Renal pelvis (tissue), 12 donors: ENCODE measurements around the gene RAC3. TPM values are rescaled to one million over a fixed set of nuclear protein-coding genes. Genes with fewer than 3 reads are reported as not detected.

Experiments used
- DNase-seq: peaks from one replicate; pipeline ENCODE4 v3.0.0-alpha.2; 2013
- long read RNA-seq, 16 experiments: transcript quantifications; one replicate each; lab custom pipeline, GENCODE V29; 2026
- polyA plus RNA-seq, 3 donors: library from polyadenylated mRNA; unstranded; fragments of 120-200 nt; gene quantifications; one replicate each; pipeline ENCODE4 v1.2.1, GENCODE V29; 2013; ENCODE audit not compliant: insufficient read length in 3 of 3

The RAC3 gene
- polyA plus RNA-seq = 10 to 100 TPM; 13.4 to 17.1 (median 14.6) TPM
- long read RNA-seq, donor 1, transcript RAC3-201 (6 exons, 1,090 nt) = major isoform, 6 of 6 reads
- long read RNA-seq, donor 1, partial matches to known transcripts = 0 of 6 reads
- long read RNA-seq, donor 1, other reads (novel, unspliced or antisense) = 0 of 6 reads
- long read RNA-seq, donor 2, transcript RAC3-201 (6 exons, 1,090 nt) = major isoform, 20 of 22 reads
- long read RNA-seq, donor 2, partial matches to known transcripts = 0 of 22 reads
- long read RNA-seq, donor 2, other reads (novel, unspliced or antisense) = 0 of 22 reads
- long read RNA-seq, donor 3, transcript RAC3-201 (6 exons, 1,090 nt) = major isoform, 11 of 12 reads
- long read RNA-seq, donor 3, partial matches to known transcripts = 0 of 12 reads
- long read RNA-seq, donor 3, other reads (novel, unspliced or antisense) = 0 of 12 reads
- long read RNA-seq, donor 4, transcript RAC3-201 (6 exons, 1,090 nt) = major isoform, 5 of 7 reads
- long read RNA-seq, donor 4, partial matches to known transcripts = 0 of 7 reads
- long read RNA-seq, donor 4, other reads (novel, unspliced or antisense) = 0 of 7 reads
- long read RNA-seq, donor 5, transcript RAC3-201 (6 exons, 1,090 nt) = major isoform, 8 of 8 reads
- long read RNA-seq, donor 5, partial matches to known transcripts = 0 of 8 reads
- long read RNA-seq, donor 5, other reads (novel, unspliced or antisense) = 0 of 8 reads
- long read RNA-seq, donor 6, transcript RAC3-201 (6 exons, 1,090 nt) = major isoform, 6 of 7 reads
- long read RNA-seq, donor 6, partial matches to known transcripts = 0 of 7 reads
- long read RNA-seq, donor 6, other reads (novel, unspliced or antisense) = 0 of 7 reads
- long read RNA-seq, donor 7, transcript RAC3-201 (6 exons, 1,090 nt) = major isoform, 8 of 8 reads
- long read RNA-seq, donor 7, partial matches to known transcripts = 0 of 8 reads
- long read RNA-seq, donor 7, other reads (novel, unspliced or antisense) = 0 of 8 reads
- long read RNA-seq, donor 8, transcript RAC3-201 (6 exons, 1,090 nt) = major isoform, 5 of 5 reads
- long read RNA-seq, donor 8, partial matches to known transcripts = 0 of 5 reads
- long read RNA-seq, donor 8, other reads (novel, unspliced or antisense) = 0 of 5 reads
- long read RNA-seq, donor 9, transcript RAC3-201 (6 exons, 1,090 nt) = major isoform, 11 of 13 reads
- long read RNA-seq, donor 9, partial matches to known transcripts = 0 of 13 reads
- long read RNA-seq, donor 9, other reads (novel, unspliced or antisense) = 0 of 13 reads
- long read RNA-seq, donor 10, transcript RAC3-201 (6 exons, 1,090 nt) = major isoform, 9 of 10 reads
- long read RNA-seq, donor 10, partial matches to known transcripts = 0 of 10 reads
- long read RNA-seq, donor 10, other reads (novel, unspliced or antisense) = 0 of 10 reads
- long read RNA-seq, donor 11, transcript RAC3-201 (6 exons, 1,090 nt) = major isoform, 7 of 7 reads
- long read RNA-seq, donor 11, partial matches to known transcripts = 0 of 7 reads
- long read RNA-seq, donor 11, other reads (novel, unspliced or antisense) = 0 of 7 reads
- long read RNA-seq, donor 12, transcript RAC3-201 (6 exons, 1,090 nt) = major isoform, 9 of 16 reads
- long read RNA-seq, donor 12, partial matches to known transcripts = 5 of 16 reads
- long read RNA-seq, donor 12, other reads (novel, unspliced or antisense) = 0 of 16 reads
- long read RNA-seq, donor 13, transcript RAC3-201 (6 exons, 1,090 nt) = major isoform, 5 of 8 reads
- long read RNA-seq, donor 13, partial matches to known transcripts = 0 of 8 reads
- long read RNA-seq, donor 13, other reads (novel, unspliced or antisense) = 0 of 8 reads
- long read RNA-seq, donor 14 = 0 reads
- long read RNA-seq, donor 15 = 0 reads
- long read RNA-seq, donor 16, transcript RAC3-201 (6 exons, 1,090 nt) = major isoform, 8 of 9 reads
- long read RNA-seq, donor 16, partial matches to known transcripts = 0 of 9 reads
- long read RNA-seq, donor 16, other reads (novel, unspliced or antisense) = 0 of 9 reads

DNA sequence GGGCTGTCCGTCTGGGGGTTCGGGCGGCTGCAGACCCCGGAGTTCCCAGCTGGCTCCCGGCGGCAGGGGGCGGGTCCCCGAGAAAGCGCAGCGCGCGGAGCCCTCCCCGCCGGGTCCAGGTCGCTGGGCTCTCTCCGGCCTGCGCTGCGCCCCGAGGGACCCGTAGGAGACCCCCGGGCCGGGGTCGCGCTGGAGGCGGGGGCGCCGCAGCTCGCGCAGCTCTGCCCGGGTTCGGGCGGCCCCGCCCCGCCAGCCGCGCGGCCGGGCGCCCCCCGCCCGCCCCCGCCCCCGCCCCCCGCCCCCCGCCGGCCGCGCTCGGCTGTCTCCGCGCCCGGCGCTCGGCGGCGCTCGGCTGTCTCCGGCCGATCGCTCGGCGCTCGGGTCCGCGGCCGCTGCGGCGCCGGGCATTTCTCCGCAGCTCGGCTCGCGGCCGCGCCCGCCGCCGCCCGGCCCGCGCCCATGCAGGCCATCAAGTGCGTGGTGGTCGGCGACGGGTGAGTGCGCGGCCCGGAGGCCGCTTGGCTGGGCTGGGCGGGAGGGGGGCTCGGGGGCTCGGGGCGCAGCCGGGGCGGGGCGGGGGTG lies at the start of gene RAC3:
RAC3 (plus strand) TSS at position 376 of the 582 bp plus-strand sequence; CDS start at position 460, 84 bp downstream.
- DNase-seq = no peak

DNA sequence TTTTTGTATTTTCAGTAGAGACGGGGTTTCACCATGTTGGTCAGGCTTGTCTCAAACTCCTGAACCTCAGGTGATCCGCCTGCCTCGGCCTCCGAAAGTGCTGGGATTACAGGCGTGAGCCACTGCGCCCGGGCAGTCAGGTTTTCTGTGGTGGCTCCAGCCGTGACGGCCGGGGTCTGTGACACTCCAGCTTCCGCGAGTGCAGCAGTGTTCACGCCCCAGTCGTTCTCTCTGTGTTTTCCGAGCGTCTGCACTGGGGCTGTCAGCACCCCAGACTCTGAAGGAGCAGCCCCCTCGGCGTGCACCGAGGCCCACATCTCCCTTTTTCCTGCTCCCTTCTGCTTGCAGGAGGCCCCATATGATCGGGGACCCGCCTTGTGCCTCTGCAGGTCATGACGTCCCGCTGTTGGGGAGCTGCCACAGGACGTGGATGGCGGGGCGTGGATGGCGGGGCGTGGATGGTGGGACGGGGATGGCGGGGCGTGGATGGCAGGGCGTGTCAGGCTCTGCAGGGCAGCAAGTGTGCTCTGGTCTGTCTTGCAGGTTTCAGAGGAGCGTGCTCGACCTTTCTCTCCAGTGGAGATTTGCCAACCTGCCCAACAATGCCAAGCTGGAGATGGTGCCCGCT lies 48.4 kb upstream of the RAC3 start:
- no peak for DNase-seq

DNA sequence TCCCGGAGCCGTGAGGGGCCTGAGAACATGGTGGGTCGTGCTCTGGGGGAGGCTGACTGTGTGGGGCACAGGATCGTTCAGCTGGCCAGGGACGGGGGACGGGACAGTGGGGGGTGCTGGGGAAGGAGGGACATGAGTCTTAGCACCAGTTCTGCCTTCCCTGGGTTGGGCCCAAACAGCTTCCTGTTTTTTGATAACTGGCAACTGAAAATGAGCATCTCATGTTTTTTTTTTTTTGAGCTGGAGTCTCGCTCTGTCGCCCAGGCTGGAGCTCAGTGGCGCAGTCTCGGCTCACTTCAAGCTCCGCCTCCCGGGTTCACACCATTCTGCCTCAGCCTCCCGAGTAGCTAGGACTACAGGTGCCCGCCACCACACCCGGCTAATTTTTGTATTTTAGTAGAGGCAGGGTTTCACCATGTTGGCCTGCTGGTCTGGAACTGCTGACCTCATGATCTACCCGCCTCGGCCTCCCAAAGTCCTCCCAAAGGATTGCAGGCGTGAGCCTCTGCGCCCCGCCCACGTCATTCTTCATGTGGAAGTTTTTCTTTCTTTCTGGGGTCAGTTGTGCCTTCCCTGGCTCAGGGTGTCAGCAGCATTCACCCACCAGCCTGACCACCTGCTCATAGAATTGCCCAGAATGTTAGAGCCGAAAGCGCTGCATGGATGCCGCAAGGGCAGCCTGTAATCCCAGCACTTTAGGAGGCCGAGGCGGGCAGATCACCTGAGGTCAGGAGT lies 47.7 kb upstream of the RAC3 start:
- DNase-seq = no peak

DNA sequence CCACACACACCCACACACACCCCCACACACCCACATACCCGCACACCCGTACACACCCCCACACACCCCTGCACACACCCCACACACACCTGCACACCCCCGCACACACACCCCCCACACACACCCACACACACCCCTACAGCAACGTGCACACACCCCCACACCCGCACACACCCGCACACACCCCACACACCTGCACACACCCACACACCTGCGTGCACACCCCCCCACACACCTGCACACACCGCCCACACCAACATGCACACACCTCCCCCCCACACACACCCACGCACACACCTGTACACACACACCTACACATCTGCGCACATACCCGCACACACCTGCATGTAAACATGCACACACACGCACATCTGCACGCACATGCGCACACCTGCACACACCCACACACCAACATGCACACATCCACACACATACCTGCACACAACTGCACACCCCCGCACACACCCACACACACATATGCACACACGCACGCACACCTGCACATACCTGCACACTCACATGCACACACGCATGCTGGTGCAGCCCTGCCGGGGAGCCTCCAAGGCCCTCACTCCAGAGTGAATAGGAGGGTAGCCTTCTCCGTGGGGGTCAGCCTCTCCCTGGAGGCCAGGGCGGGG lies 46.6 kb upstream of the RAC3 start:
- DNase-seq = no peak

DNA sequence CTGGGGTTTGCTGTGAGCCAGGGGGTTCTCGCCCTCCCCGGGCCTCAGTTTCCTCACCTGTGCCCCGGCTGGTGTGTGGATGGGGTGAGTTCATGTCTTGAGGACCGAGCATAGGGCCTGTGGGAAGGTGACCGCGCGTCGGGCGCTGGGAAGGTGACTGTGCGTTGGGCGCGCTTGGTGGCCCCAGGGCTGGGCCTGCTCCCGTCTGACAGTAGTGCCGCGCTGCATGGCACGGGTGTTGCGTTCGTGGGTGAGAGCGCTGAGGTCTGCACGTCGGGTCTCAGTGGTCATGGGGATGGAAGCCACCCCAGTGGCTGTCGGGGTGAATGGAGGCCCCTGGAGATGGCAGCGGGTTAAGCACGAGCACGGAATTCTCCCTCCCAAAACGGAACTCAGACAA lies 44.9 kb upstream of the RAC3 start:
- DNase-seq = no peak

DNA sequence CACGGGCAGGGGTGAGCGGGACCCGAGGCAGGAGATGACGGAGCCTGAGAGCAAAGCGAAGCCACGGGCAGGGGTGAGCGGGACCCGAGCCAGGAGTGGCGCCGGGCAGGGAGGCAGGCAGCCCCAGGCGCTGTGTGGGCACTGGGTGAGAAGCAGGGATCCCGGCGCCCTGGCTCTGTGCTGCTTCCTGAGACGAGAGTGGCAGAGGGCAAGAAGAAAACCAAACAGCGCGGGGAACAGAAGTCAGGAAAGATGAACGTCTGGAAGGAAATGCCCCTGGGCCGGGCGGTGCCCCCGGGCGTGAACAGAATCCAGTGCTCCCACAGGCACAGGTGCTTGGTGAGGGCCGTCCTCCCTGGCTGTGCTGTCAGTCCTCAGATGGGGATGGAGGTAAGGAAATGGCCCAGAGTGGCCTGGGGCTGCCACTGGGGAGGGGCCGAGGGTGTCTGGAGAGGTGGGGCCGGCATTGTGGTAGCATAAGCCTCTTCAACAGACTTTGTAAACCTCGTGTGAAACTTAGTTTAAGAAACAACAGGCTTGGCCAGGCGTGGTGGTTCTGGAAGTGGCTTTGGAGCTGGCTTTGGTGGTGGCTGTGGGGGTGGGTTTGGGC lies 44.2 kb upstream of the RAC3 start:
- DNase-seq = no peak

DNA sequence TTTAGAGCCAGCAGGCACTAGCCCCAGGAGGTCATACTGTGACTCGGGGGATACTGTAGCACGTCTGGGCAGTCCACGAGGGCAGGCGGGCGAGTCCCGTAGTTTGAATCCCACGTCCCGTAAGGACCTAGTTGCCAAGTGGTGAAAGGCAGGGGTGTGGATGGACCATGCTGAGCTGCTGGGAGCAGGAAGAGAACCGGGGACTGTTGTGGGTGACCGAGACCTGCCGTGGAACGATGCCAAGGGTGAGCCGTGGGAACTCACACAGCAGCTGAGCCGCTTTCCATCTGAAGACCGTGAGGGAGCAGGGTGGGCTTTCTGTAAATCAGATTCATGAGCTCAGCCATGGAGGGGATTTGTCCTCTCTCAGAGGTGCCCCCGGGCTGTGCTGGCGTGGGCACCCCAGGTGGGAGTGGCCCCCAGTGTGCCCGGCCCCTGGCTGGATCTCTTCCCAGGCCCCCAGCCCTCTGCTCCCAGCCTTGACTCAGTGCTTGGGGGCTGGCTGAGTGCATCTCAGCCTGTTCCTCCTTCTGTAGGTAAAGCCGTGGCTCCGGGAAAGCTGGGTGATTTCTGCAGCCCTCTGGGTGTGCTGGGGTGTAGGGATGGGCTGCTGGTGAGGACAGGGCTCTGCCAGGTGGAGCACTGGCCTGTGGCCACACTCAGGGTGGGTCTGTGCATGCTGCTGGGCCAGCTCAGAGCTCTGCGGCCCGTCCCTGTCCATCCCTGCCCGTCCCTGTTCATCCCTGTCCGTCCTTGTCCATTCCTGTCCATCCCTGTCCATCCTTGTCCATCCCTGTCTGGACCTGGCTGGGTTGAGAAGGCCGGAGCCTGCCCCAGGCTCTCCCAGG lies 40.4 kb upstream of the RAC3 start:
- DNase-seq = no peak

DNA sequence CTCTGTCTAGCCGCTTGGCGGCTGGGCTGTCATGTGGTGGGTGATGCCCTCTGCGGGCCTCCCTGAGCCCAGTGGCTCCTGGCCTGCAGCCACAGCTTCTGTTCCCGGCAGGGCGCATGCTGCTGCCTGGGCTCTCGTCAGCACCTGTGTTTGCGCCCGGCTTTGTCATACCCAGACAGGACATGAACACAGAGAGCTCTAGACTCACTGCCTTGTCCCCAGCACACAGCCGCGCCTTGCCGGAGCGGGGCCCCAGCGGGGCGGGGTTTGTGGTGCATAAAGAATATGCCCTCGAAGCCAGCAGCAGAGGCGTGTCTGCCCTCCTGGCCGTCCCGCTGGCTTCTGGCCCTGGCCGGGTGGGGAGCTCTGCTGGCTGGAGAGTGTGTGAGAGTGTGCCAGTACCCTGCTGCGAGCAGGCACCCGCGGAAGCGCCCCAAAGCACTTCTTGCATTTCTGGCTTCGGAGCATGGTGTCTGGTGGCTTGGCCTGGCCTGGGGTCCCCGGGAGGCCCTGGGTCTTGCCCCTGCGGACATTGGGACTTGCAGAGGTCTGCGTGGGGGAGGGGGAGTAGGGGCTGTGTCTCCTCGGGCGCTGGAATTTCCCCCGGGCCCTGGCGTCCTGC lies 39.7 kb upstream of the RAC3 start:
- no peak for DNase-seq

DNA sequence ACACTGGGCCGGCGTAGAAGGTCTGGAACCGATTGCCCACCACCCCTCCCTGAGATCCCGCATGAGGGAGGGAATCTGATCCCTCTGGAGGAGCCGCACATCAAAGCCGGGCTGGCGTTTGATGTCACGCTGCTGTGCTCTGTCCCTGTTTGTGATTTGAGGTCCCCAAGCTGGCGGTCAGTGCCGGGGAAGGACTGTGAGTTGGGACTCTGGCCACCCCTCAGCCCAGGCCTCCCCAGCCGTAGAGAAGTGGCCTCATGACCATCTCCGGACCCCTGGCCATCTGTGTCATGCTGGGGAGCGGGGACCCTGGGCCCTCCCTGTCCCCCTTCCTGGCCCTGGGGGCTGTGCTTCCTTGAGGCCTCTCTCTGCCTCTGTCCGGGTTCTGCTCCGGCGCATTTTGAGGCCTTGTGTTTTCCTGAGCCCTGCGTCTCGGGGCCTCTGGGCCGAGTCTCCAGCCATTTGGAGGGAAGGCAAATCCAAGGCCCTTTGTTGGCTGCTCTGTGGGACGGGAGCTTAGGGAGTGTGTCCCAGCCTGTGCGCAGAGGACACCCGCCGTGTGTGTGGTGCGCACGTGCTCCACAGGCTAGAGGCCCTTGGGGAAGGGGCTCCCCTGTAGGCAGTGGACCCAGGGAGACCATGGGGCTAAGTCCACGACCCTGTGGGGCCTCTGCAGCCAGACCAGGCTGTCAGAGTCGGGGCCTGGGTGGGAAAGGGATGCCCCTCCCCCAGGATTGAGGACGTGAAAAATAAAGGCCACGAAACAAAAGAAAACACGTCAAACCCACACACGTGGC lies 39.0 kb upstream of the RAC3 start:
- peak; percentile 87 for DNase-seq

DNA sequence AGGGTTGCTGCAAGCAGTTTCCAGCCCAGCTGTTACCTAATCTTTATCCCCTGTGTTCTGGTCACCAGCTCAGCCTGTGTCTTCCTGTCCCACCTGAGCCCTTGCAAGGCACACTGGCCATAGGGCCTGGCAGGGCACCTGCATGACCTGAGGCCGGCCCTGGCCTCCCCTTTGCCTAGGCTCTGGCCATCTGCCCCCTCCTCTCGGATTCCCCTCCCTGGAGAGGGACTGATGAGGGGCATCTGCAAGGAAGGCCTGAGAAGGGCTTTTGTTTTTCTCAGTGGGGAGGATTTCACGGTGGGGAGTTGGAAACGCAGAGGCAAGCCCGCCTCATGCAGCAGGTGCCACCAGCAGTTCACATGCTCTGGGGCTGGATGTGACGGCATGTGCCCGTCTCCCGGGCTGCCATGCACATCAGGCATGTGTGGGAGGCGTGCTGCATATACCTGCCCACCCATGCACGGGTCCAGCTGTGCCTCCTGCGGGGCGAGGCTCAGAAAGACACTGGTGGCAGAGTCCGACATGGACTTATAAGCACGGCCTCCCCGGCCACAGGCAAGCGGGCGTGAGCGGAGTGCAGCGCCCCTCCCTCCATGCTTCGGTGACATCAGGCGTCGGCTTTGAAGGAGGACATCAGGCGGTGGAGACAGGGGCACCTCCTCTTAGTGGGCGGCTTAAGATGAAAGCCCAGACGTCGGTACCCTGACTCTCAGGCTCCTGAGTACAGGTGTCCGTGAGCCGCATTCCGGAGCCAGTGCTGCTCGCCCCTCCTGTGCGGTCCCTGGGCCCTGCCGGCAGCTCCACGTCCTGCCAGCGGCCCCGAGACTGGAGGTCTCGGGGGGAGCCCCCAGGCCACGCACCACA lies 37.5 kb upstream of the RAC3 start:
- no peak for DNase-seq

DNA sequence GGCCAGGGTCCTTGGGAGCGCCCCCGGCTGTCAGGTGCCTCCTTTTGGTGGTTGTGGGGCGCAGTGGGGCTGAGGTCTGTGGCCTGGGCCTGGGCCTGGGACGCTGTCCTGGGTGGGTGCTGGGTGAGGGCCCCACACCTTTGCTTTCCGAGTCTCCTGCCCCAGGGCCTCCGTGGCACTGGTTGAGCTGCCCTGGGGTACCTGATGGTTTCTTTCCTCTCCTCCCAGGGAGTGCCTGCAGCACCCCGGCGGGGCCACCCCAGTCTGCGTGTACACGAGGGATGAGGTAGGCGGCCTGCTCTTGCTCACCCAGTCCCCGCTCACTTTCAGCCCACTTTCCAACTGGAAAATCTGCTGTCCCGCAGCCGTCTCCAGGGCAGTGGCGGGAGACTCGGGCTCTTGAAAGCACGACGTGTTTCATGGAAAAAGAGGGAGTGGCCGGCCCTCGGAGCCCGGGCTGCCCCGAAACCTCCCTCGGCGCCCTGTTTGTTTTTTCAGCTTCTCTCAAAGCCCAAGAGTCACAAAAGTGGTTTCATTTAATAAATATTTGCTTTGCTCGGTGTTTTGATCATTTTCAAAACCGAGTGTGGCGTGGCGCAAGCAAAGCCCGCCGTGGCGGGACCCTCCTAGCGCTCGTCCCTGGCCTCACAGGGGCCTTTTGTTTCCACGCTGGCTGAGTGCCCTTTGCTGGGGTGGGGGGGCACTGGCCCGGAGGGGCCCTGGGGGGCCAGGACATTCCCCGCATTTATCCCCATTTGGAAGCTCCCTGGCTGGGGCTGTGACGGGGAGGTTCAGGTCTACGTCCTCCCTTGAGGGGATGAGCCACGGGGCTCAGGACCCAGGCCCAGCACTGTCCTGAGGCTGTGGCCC lies 36.6 kb upstream of the RAC3 start:
- no peak for DNase-seq

DNA sequence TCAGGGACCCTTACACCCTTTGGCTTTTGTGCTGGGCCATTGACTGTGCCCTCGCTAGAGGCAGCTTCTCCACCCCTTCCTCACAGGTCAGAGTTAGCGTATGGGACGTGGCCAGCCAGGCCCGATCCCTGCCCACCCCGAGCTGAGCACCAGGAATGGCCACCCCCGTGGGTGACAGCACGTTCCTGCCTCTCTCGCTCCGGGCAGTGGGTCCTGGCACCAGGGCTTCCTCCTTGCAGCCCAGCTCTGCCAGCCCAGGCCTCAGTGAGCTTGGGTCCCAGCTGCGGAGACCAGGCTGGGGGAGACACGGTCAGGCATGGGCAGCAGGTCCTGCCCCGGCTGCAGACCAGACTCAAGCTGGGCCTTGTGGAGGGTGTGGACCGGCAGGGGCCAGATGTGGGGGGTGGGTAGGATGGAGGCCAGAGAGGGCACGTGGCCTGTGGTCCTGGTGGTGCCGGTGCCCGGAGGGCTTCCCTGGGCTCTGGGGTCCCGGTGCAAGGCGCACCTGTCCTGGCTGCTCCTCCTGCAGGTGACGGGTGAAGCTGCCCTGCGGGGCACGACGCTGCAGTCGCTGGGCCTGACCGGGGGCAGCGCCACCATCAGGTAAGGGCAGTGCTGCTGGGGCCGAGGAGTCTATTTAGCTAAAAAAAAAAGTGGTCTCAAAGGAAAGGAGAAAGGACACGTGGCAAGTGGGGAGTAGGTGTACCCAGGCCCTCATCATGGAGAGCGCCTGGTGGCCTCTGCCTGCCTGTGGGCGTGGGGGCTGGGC lies 35.8 kb upstream of the RAC3 start:
- DNase-seq = no peak
